ENCODE measurements around the gene SH3PXD2B.

SH3PXD2B gene

GRCh38 chr5:172444110-172444510 is 10.2 kb downstream of the SH3PXD2B start:
- H3K9me3 Mint-ChIP-seq = no peaks in the 10 kb centered on the region
- peaks cover 44 to 54% of the 10 kb centered on the region in 2 donors for H3K27me3 Mint-ChIP-seq
- peaks cover 4 to 11% of the 10 kb centered on the region in 2 donors for H3K4me1 Mint-ChIP-seq (ENCODE audit: low read depth in 2 of 2)
- H3K36me3 Mint-ChIP-seq (ENCODE audit: insufficient read depth) = peaks cover 3% of the 10 kb centered on the region
- ATAC-seq (replicated peaks) (no peak), DNase-seq (no peak)
- no peak overlapping the region for H3K4me3 Mint-ChIP-seq
- no peak overlapping the region for H3K27ac Mint-ChIP-seq

- peaks cover 4 to 11% of the 10 kb centered on the region in 2 donors for H3K4me1 Mint-ChIP-seq (ENCODE audit: low read depth in 2 of 2)
- no peak overlapping the region for H3K4me3 Mint-ChIP-seq
- peak overlapping the region in 1 of 2 donors; percentile 17 for H3K27ac Mint-ChIP-seq
- peaks cover 3% of the 10 kb centered on the region for H3K36me3 Mint-ChIP-seq (ENCODE audit: insufficient read depth)
- DNase-seq (peak in 1 of 3 experiments; percentile 10), ATAC-seq (replicated peaks) (peak; percentile 73)
- peaks cover 38 to 49% of the 10 kb centered on the region in 2 donors for H3K27me3 Mint-ChIP-seq
- no peaks in the 10 kb centered on the region for H3K9me3 Mint-ChIP-seq
These were observed 10.8 kb downstream of the SH3PXD2B start for GRCh38 chr5:172443441-172444109.

GRCh38 chr5:172442592-172442991 is 11.7 kb downstream of the SH3PXD2B start:
- H3K4me1 Mint-ChIP-seq (ENCODE audit: low read depth in 2 of 2) = peaks cover 4 to 11% of the 10 kb centered on the region in 2 donors
- DNase-seq (no peak), ATAC-seq (replicated peaks) (no peak)
- H3K36me3 Mint-ChIP-seq (ENCODE audit: insufficient read depth) = peaks cover 3% of the 10 kb centered on the region
- H3K9me3 Mint-ChIP-seq = no peaks in the 10 kb centered on the region
- H3K4me3 Mint-ChIP-seq = no peak overlapping the region
- H3K27me3 Mint-ChIP-seq = peaks cover 36 to 52% of the 10 kb centered on the region in 2 donors
- H3K27ac Mint-ChIP-seq = no peak overlapping the region

- Mint-ChIP-seq H3K36me3 (ENCODE audit: insufficient read depth) (peaks cover 3% of the 10 kb centered on the region), H3K27ac (no peak overlapping the region), H3K4me1 (ENCODE audit: low read depth in 2 of 2) (peaks cover 4 to 11% of the 10 kb centered on the region in 2 donors), H3K27me3 (peaks cover 29 to 54% of the 10 kb centered on the region in 2 donors), H3K9me3 (no peaks in the 10 kb centered on the region), H3K4me3 (no peak overlapping the region)
- DNase-seq = no peak
- no peak for ATAC-seq (replicated peaks)
These were observed 13.0 kb downstream of the SH3PXD2B start for GRCh38 chr5:172441262-172441751.

GRCh38 chr5:172440486-172440885 is 13.8 kb downstream of the SH3PXD2B start:
- H3K4me1 Mint-ChIP-seq (ENCODE audit: low read depth in 2 of 2) = peaks cover 4 to 11% of the 10 kb centered on the region in 2 donors
- H3K36me3 Mint-ChIP-seq (ENCODE audit: insufficient read depth) = peaks cover 3% of the 10 kb centered on the region
- DNase-seq (no peak), ATAC-seq (replicated peaks) (no peak)
- no peak overlapping the region for H3K4me3 Mint-ChIP-seq
- no peak overlapping the region for H3K27ac Mint-ChIP-seq
- no peaks in the 10 kb centered on the region for H3K9me3 Mint-ChIP-seq
- peaks cover 22 to 50% of the 10 kb centered on the region in 2 donors for H3K27me3 Mint-ChIP-seq

- DNase-seq = no peak
- Mint-ChIP-seq H3K4me3 (no peak overlapping the region), H3K36me3 (ENCODE audit: insufficient read depth) (peaks cover 3% of the 10 kb centered on the region), H3K9me3 (no peaks in the 10 kb centered on the region), H3K27ac (no peak overlapping the region), H3K27me3 (peaks cover 16 to 44% of the 10 kb centered on the region in 2 donors), H3K4me1 (ENCODE audit: low read depth in 2 of 2) (peaks cover 4 to 11% of the 10 kb centered on the region in 2 donors)
- no peak for ATAC-seq (replicated peaks)
These were observed 14.4 kb downstream of the SH3PXD2B start for GRCh38 chr5:172439785-172440477.

GRCh38 chr5:172438319-172438668 is 16.0 kb downstream of the SH3PXD2B start:
- H3K27ac Mint-ChIP-seq = no peak overlapping the region
- peaks cover 3% of the 10 kb centered on the region for H3K36me3 Mint-ChIP-seq (ENCODE audit: insufficient read depth)
- ATAC-seq (replicated peaks) (no peak), DNase-seq (no peak)
- no peaks in the 10 kb centered on the region for H3K9me3 Mint-ChIP-seq
- H3K27me3 Mint-ChIP-seq = peaks cover 6 to 28% of the 10 kb centered on the region in 2 donors
- H3K4me3 Mint-ChIP-seq = no peak overlapping the region
- peaks cover 1 to 2% of the 10 kb centered on the region in 2 donors for H3K4me1 Mint-ChIP-seq (ENCODE audit: low read depth in 2 of 2)

GRCh38 chr5:172437445-172438318 is 16.6 kb downstream of the SH3PXD2B start:
- H3K27ac Mint-ChIP-seq = no peak overlapping the region
- ATAC-seq (replicated peaks) (no peak), DNase-seq (no peak)
- H3K4me1 Mint-ChIP-seq (ENCODE audit: low read depth in 2 of 2) = no peaks in the 10 kb centered on the region
- H3K9me3 Mint-ChIP-seq = no peaks in the 10 kb centered on the region
- no peak overlapping the region for H3K4me3 Mint-ChIP-seq
- H3K27me3 Mint-ChIP-seq = peaks cover 6 to 24% of the 10 kb centered on the region in 2 donors
- H3K36me3 Mint-ChIP-seq (ENCODE audit: insufficient read depth) = peaks cover 3% of the 10 kb centered on the region

GRCh38 chr5:172436879-172437369 is 17.4 kb downstream of the SH3PXD2B start:
- peaks cover 3% of the 10 kb centered on the region for H3K36me3 Mint-ChIP-seq (ENCODE audit: insufficient read depth)
- ATAC-seq (replicated peaks) (no peak), DNase-seq (no peak)
- H3K27ac Mint-ChIP-seq = no peak overlapping the region
- peaks cover 6 to 24% of the 10 kb centered on the region in 2 donors for H3K27me3 Mint-ChIP-seq
- no peaks in the 10 kb centered on the region for H3K4me1 Mint-ChIP-seq (ENCODE audit: low read depth in 2 of 2)
- H3K4me3 Mint-ChIP-seq = no peak overlapping the region
- H3K9me3 Mint-ChIP-seq = no peaks in the 10 kb centered on the region

GRCh38 chr5:172436078-172436878 is 18.0 kb downstream of the SH3PXD2B start:
- Mint-ChIP-seq H3K36me3 (ENCODE audit: insufficient read depth) (peaks cover 3% of the 10 kb centered on the region), H3K27ac (no peak overlapping the region), H3K4me1 (ENCODE audit: low read depth in 2 of 2) (no peaks in the 10 kb centered on the region), H3K4me3 (no peak overlapping the region), H3K27me3 (peaks cover 6 to 24% of the 10 kb centered on the region in 2 donors), H3K9me3 (no peaks in the 10 kb centered on the region)
- DNase-seq (no peak), ATAC-seq (replicated peaks) (no peak)

- no peak overlapping the region for H3K4me3 Mint-ChIP-seq
- peaks cover 6 to 24% of the 10 kb centered on the region in 2 donors for H3K27me3 Mint-ChIP-seq
- no peaks in the 10 kb centered on the region for H3K4me1 Mint-ChIP-seq (ENCODE audit: low read depth in 2 of 2)
- ATAC-seq (replicated peaks) (no peak), DNase-seq (no peak)
- no peak overlapping the region for H3K27ac Mint-ChIP-seq
- no peaks in the 10 kb centered on the region for H3K9me3 Mint-ChIP-seq
- H3K36me3 Mint-ChIP-seq (ENCODE audit: insufficient read depth) = peaks cover 3% of the 10 kb centered on the region
These were observed 18.8 kb downstream of the SH3PXD2B start for GRCh38 chr5:172435362-172436077.

- H3K4me1 Mint-ChIP-seq (ENCODE audit: low read depth in 2 of 2) = no peaks in the 10 kb centered on the region
- no peak for DNase-seq
- peaks cover 12 to 24% of the 10 kb centered on the region in 2 donors for H3K27me3 Mint-ChIP-seq
- no peaks in the 10 kb centered on the region for H3K9me3 Mint-ChIP-seq
- no peak overlapping the region for H3K27ac Mint-ChIP-seq
- no peaks in the 10 kb centered on the region for H3K36me3 Mint-ChIP-seq (ENCODE audit: insufficient read depth)
- ATAC-seq (replicated peaks) = no peak
- H3K4me3 Mint-ChIP-seq = no peak overlapping the region
These were observed 20.1 kb downstream of the SH3PXD2B start for GRCh38 chr5:172434251-172434650.
